HFFc6 (cell line): ENCODE data around the gene TMC2. TPM values are rescaled to one million over a fixed set of nuclear protein-coding genes. Genes with fewer than 3 reads are reported as not detected.

Experiments used
- DNase-seq: peaks from one replicate; pipeline ENCODE4 v3.0.0-alpha.2; 2018
- H3K27ac Mint-ChIP-seq: 2 replicates; pipeline ENCODE4 v1.8.0; 2020; ENCODE audit warnings: mild to moderate bottlenecking, mixed read lengths
- H3K27me3 Mint-ChIP-seq: 2 replicates; pipeline ENCODE4 v1.8.0; 2021; ENCODE audit warnings: mild to moderate bottlenecking, moderate library complexity, mixed read lengths; ENCODE audit not compliant: insufficient read depth
- H3K36me3 Mint-ChIP-seq: 2 replicates; pipeline ENCODE4 v1.8.0; 2021; ENCODE audit warnings: low read depth, mixed read lengths
- H3K4me1 Mint-ChIP-seq: 2 replicates; pipeline ENCODE4 v1.8.0; 2020; ENCODE audit warnings: low read depth, mixed read lengths
- H3K4me3 Mint-ChIP-seq: 2 replicates; pipeline ENCODE4 v1.8.0; 2020; ENCODE audit warnings: mild to moderate bottlenecking, moderate library complexity, mixed read lengths
- H3K9me3 Mint-ChIP-seq: 2 replicates; pipeline ENCODE4 v1.8.0; 2020; ENCODE audit warnings: mild to moderate bottlenecking, mixed read lengths
- total RNA-seq, 6 experiments: library from RNA; stranded (reverse); fragmentation: NEBNext Ultra II Directional; extraction: Animal tissue kit (Norgen Biotek cat#: 25700); gene quantifications; 2 replicates in 1 of 6; 3 replicates in 5 of 6; pipeline ENCODE4 v1.2.3, GENCODE V29; 2021
- TF ChIP-seq, protein P1 (sequence below): fragments of 200-600 bp; sonication (generic); IDR thresholded peaks from 2 replicates; pipeline ENCODE4 v1.5.0; 2021; ENCODE audit warnings: antibody characterized with exemption, mild to moderate bottlenecking

TMC2 gene
- total RNA-seq, 6 experiments from 2014 or later, result not detected

DNA sequence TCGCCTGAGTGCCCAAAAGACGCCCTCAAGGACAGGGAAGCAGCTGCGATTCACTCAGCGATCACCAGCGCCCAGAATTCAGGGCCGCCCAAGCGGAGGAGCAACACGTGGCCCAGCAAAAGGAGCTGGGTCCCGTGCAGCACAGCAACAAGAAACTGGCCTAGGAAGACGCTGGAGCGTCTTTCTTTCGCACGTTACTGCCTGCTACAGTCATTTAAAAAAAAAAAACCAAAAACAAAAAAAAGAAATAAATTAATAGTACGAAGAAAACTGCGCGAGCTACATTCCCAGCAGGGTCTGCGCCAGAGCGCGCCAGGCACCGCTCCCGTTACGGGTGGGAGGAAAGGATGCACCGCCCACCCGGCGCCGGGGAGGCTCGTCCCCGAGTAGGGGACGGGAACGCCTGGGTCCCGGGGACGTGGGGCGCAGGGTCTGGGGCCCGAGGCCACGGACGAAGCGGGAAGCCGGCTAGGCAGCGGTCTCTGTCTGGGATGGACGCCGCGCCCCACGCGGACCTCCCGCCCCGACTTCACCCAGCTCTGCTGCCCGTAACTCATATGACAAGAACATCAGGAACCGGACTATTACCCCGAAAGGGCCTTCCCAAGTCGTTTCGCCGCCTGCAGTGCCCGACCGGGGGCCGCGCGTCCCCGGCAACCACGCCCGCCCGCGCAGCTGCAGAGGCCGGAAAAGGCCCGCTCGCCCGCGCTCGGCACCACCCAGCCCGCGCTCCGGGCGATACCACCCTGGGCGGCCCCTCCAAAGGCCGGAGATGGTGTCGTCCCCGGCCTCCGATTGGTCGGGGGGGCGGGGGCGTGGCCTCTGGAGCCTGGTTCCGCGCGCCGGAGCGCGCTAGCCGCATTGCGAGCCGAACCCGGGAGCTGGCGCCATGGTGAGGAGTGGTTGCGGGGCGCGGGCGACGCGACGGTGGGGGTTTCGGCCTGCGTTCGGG is 115.7 kb downstream of the TMC2 start, which contains the start of gene NOP56:
Gene NOP56 (plus strand): TSS at position 861 of the 952 bp plus-strand sequence. CDS start 29 bp downstream, at position 890.
- peak within 1 kb of the TSS; percentile 96 for H3K4me3 Mint-ChIP-seq
- peaks cover 32% of the 10 kb centered on the region for H3K36me3 Mint-ChIP-seq
- peaks cover 33% of the 10 kb centered on the region for H3K4me1 Mint-ChIP-seq
- H3K27ac Mint-ChIP-seq, result peak within 1 kb of the TSS; percentile 91
- H3K9me3 Mint-ChIP-seq, result no peaks in the 10 kb centered on the region
- TF ChIP-seq, protein P1, sequence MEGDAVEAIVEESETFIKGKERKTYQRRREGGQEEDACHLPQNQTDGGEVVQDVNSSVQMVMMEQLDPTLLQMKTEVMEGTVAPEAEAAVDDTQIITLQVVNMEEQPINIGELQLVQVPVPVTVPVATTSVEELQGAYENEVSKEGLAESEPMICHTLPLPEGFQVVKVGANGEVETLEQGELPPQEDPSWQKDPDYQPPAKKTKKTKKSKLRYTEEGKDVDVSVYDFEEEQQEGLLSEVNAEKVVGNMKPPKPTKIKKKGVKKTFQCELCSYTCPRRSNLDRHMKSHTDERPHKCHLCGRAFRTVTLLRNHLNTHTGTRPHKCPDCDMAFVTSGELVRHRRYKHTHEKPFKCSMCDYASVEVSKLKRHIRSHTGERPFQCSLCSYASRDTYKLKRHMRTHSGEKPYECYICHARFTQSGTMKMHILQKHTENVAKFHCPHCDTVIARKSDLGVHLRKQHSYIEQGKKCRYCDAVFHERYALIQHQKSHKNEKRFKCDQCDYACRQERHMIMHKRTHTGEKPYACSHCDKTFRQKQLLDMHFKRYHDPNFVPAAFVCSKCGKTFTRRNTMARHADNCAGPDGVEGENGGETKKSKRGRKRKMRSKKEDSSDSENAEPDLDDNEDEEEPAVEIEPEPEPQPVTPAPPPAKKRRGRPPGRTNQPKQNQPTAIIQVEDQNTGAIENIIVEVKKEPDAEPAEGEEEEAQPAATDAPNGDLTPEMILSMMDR, result no peak
- 0 out of 2 replicates have a peak, but pooled peaks cover 3% of the 10 kb centered on the region for H3K27me3 Mint-ChIP-seq
- DNase-seq, result peak; percentile 81

DNA sequence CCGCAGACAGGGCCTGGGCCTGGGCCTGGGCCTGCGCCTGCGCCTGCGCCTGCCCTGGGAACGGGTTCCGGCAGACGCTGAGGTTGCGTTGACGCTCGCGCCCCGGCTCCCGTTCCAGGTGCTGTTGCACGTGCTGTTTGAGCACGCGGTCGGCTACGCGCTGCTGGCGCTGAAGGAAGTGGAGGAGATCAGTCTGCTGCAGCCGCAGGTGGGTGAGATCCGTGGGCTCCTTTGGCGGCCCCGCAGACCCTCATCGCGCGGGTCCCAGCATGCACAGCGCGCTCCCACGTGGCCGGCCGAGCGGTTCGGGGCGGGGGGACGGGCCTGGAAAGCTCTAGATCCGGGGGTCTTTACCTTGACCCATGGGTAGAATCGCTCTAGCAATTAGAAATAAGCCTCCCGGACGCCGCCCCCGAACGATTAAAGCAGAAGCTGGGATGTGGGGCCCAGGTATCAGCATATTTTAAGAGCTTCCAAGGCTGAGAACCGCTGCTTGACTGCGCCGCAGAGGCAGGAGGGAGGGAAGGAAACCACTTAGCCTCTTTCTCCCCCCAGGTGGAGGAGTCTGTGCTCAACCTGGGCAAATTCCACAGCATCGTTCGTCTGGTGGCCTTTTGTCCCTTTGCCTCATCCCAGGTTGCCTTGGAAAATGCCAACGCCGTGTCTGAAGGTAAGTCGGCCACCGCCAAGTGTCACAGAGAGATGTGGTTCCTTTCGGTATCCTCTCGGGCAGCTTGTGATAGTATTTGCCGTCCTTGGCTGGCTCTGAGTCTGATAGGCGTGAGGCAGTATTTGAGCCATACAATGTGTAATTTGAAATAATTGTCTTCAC is 116.6 kb downstream of the TMC2 start:
- H3K27me3 Mint-ChIP-seq, result peaks cover 4% of the 10 kb centered on the region; the same call in 1 of the 2 replicates
- TF ChIP-seq, protein P1, result no peak
- H3K4me1 Mint-ChIP-seq, result peaks cover 34% of the 10 kb centered on the region
- DNase-seq, result no peak
- H3K27ac Mint-ChIP-seq, result peak overlapping the region; percentile 78
- peaks cover 40% of the 10 kb centered on the region for H3K36me3 Mint-ChIP-seq
- peak overlapping the region; percentile 96 for H3K4me3 Mint-ChIP-seq
- no peaks in the 10 kb centered on the region for H3K9me3 Mint-ChIP-seq

DNA sequence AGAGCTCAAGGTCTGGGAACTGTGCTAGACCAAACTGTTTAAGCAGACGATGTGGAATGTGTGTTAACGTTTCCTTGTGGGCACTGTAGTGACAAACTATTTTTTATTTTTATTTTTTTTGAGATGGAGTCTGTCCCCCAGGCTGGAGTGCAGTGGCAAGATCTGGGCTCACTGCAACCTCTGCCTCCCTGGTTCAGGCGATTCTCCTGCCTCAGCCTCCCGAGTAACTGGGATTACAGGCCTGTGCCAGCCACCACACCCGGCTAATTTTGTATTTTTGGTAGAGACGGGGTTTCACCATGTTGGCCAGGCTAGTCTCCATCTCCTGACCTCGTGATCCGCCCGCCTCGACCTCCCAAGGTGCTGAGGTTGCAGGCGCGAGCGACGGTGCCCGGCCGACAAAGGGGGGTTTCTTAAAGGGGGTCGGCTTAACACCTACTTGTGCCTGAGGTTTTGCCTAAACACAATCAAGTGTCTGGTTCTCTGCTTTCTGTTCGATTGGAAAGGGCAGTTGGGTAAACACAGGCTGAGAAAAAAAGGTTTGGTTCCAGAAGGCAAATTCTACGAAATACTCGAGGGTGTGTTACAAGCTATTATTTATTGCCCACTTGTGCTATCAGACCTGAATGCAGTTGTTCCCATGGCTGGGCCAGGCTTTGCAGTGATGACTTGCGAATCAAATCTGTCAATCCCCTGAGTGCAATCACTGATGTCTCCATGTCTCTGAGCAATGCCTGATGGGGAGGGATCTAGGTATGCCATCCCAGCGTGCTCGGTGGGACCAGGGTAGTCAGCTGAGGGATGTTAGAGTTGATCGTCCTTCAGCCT is 117.4 kb downstream of the TMC2 start:
- TF ChIP-seq, protein P1, result no peak
- Mint-ChIP-seq H3K27me3 (peaks cover 4% of the 10 kb centered on the region; the same call in 1 of the 2 replicates), H3K4me1 (peaks cover 34% of the 10 kb centered on the region), H3K27ac (peak overlapping the region; percentile 78), H3K4me3 (peak overlapping the region; percentile 96), H3K9me3 (no peaks in the 10 kb centered on the region), H3K36me3 (peaks cover 40% of the 10 kb centered on the region)
- no peak for DNase-seq

DNA sequence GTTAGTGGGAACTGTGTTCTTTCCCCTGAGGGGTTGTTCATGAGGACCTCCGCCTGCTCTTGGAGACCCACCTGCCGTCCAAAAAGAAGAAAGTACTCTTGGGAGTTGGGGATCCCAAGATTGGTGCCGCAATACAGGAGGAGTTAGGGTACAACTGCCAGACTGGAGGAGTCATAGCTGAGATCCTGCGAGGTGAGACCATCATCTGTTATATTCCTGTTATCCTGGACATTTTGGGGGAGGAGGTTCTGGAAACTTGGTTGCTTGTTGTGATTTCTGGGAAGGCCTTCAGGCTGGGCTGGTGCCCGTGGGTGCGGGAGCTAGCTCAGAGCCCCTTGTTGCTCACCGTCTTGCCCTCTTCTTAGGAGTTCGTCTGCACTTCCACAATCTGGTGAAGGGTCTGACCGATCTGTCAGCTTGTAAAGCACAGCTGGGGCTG is 118.0 kb downstream of the TMC2 start:
- Mint-ChIP-seq H3K27me3 (peaks cover 4% of the 10 kb centered on the region; the same call in 1 of the 2 replicates), H3K4me1 (peaks cover 34% of the 10 kb centered on the region), H3K4me3 (peak overlapping the region; percentile 96), H3K27ac (peak overlapping the region; percentile 78), H3K36me3 (peaks cover 40% of the 10 kb centered on the region), H3K9me3 (no peaks in the 10 kb centered on the region)
- DNase-seq, result no peak
- TF ChIP-seq, protein P1, result no peak
